ENCODE data around the gene LAMC1.
"Not testable (repeated sequence)": the region's sequence is repeated elsewhere in the genome, so short reads cannot be mapped to it uniquely, and the experiment has no call there.

LAMC1 gene

DNA sequence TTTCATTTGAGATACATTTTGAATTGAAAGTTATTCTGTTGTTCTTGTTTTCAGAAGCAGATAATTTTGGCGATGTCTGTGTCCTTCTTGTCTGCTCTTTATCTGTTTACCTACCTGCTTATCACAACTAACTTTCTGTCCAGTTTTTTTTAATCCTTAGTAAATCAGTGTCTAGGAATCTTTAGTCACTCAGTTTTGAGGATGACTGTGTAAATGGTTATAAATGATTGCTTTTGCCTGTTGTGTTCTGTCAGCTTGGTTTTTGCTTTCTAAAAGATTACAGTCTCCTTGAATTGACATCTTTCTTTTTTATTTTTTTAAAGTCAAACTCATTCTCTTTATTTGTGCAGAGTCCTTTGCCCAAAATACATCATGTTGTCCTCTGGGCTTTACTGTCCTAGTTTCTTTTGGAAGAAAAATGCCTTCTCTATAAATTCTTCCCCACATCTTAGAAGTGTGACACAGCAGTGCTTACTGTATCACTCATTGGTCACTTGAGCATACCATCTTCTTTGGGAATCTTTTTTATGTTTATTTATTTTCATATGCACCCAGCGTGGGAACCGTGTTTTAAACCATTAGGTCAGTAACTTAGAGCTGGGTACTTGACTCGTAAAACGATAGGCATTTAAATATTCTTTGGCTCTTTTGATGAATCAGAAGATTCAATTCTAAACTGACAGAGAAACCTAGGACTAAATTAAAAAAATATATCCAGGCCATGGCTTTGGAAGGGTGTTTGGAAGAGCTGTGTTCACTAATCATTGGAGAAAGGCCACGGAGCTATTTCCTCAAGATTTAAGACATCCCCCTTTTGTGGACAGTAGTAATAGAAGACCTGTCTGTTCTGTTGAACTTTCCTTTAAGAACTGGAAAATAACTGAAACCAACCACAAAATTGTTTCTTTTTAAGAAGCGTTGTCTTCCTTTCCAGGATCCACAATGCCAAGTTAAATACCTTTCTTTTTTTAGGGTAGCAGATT, 20.9 kb downstream of the LAMC1 start:
- DNase-seq (ENCODE audit: low read depth, low spot score), result peak; percentile 75

DNA sequence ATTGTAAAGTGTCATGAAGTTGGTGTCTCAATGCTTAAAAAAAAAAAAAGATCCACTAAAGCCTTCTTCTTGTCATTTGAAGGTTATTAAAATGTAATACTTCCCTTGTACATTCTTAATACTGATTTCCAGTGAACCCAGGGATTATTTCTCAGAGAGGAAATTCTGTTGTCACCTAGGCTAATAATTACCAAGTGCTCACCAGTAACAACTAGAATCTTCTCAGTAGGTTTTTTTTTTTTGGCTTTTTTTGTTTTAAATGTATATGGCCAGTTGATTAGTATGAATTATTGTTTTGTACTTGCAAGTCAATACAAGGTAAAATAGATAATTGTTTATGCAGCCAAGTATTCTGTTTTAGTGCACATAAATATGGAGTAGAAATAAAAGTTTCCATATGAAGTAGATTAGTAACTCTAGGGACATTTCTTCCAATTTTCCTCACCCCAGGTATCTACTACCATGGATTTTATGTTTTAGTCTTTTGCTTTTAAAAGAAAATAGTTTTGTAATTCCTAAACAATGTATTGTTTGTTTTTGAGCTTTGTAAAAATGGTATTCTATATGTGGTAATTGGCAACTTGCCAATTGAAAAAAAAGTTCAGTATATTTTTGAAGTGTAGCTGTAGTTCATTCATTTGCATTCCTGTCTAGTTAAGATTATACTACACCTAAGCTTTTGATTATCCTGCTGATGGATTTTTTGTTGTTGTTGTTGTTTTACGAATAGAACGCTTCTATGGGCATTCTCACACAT, 21.9 kb downstream of the LAMC1 start:
- DNase-seq (ENCODE audit: low read depth, low spot score), result no peak

DNA sequence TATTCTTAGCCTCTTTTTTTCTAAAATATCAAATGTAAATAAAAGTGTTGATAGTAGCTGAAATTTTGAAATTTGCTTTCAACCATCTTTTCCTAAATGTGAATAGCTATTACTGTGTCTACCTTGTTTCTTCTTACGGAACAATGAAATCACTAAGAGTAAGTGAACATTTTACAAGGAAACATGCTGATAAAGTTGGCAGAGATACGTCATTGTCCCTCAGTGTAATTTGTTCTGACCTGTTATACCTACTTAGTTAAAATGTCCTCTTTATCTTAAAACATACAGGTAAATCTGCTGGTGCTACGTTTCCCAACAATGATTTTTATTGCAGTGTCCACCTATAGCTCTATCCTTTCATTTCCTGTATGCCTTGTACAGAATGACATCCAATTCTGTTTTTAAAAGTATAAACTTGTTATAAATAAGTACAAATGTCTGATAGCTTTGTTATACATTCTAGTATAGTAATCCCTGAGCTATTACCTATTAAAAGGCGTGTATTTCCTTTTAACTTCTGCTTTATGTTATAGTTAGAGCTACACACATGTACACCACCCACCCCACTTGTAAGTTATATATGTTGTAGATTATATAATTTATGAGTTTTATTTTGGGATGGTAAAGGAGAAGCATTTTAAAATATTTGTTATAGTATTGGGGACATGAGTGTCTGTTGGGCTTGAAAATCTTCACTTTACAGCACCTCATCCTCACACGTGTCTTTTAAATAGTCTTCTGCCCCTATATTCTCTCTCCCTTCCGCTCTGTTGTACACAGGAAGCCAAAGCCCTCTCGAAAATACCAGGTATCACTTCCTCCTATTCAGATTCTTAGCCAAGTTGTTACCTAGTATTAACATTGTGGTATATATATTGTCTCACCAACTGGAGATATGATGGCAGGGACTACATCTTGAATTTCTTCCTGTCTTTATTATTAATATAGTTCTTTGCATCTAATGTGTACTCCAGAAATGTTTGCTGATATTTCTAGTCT, 25.2 kb downstream of the LAMC1 start:
- no peak for DNase-seq (ENCODE audit: low read depth, low spot score)

DNA sequence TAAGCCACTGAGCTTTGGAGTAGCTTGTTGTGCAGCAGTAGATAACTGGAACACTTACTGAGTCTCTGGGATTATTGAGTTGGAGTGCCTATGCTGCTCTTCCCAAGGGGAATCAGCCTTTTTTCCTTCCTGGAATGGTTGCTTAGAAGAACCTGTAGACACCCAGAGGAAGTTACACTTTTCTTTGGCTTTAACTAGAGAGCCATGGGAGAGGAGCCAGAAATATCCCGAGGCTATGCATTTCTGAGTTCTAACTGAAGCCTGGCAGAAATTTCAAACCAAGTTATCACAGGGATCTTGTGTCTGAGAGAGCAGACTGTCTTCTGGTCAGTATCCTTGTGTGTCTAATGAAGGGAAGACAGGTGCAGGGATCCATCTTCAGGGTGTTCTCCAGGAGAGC, 28.3 kb downstream of the LAMC1 start:
- no peak for DNase-seq (ENCODE audit: low read depth, low spot score)

DNA sequence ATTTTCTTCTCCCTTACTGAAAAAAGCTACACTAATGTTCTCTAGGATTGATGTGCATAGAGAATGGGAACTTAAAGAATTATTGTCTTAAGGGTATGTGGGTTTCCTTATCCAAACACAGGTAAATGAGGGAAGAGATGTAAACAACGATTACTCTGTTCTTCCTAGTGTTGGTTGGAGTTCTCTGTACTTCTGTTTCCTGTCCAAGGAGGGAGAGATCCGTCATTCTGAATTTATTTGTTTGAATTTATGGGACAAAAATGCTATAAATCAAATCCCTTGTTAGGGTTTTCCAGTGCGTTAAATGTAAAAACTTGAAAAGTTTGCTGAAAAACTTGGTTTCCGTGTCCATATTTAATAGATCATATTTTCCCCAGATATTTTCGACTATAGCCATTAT, 29.6 kb downstream of the LAMC1 start:
- DNase-seq (ENCODE audit: low read depth, low spot score), result no peak

DNA sequence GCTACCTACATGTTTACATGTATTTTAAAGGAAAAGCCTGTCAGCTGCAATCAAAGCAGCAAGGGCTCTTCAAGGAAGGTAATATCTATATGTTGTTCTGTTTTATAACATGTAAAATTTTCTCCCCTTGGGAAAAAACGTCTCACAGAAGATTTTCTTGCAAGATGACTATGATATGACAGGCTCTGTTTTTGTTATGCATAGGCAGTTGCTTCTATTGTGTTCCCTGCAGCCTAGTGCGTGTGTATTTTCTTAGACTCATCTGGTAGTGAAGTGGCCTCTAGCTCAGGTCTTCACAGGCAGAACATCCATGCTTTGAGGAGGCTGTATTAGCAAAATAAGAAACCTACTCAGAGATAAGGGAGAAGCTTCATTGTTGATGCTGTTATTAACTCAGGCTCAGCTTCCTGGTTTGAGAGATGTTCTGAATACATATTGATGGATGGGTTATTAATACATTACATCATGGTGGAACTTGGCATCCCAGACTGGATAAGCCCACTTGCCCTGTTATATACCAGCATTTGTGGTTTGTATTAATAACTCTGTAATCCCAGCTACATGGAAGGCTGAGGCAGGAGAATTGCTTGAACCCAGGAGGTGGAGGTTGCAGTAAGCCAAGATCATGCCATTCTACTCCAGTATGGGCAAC, 35.8 kb downstream of the LAMC1 start:
- DNase-seq (ENCODE audit: low read depth, low spot score), result no peak

DNA sequence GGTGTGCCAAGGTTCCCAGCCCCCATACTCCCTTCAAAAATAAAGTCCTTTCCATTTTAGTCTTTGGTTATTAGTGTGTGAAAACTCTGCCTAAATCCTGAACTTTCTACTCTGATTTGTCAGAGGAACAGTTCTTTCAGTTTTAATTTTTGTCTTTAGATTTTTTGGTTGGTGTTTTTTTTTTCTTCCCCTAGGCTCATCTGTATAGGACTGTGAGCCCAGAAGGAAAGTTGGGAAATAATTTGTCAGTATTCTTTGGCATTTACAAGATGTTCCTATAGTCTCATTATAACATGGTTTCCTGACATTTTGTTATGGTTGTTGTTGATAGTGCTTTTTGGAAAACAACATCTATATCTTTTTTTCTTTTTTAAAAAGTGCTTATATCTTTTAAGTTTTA, 38.0 kb downstream of the LAMC1 start:
- DNase-seq (ENCODE audit: low read depth, low spot score), result no peak

DNA sequence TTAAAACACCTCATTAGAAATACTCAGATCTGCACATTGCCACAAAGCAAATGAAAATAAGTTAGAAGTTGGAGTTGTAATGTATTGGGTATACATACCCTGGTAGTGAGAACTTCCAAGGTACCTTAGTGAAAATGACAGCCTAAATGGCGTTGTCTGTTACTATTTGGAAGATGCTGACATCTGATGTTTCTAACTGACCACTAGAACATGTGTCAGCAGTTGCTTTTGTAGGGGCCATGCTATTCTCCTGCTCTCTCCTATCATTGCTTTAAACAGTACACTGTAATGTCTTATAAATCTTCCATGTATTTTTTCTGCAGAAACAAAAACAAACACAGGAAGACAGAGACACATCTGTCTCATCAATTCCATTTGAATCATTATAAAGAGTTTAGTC, 40.1 kb downstream of the LAMC1 start:
- no peak for DNase-seq (ENCODE audit: low read depth, low spot score)

DNA sequence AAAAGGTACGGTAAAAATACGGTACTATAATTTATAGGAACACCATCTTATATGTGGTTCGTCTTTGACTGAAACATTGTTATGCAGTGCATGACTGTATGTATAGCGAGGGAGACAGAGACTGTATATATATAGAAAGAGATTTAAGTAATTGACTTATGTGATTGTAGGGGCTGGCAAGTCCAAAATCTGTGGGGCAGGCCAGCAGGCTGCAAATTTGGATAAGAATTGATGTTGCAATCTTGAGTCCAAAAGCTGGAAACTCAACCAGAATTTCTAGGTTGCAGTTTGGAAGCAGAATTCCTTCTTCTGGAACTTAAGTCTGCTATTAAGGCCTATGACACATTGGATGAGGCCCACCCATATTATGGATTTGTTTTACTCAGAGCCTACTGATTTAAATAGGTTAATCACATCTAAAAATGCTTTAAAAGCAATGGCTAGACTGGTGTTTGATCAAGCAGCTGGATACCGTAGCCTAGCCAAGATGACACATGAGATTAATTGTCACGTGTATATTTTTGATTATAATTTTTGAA, 42.0 kb downstream of the LAMC1 start:
- no peak for DNase-seq (ENCODE audit: low read depth, low spot score)

DNA sequence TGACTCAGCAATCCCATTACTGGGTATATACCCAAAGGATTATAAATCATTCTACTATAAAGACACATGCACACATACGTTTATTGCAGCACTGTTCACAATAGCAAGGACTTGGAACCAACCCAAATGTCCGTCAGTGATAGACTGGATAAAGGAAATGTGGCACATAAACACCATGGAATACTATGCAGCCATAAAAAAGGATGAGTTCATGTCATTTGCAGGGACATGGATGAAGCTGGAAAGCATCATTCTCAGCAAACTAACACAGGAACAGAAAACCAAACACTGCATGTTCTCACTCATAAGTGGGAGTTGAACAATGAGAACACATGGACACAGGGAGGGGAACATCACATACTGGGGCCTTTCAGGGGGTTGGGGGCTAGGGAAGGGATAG, 43.2 kb downstream of the LAMC1 start:
- DNase-seq (ENCODE audit: low read depth, low spot score), result not testable (repeated sequence)

DNA sequence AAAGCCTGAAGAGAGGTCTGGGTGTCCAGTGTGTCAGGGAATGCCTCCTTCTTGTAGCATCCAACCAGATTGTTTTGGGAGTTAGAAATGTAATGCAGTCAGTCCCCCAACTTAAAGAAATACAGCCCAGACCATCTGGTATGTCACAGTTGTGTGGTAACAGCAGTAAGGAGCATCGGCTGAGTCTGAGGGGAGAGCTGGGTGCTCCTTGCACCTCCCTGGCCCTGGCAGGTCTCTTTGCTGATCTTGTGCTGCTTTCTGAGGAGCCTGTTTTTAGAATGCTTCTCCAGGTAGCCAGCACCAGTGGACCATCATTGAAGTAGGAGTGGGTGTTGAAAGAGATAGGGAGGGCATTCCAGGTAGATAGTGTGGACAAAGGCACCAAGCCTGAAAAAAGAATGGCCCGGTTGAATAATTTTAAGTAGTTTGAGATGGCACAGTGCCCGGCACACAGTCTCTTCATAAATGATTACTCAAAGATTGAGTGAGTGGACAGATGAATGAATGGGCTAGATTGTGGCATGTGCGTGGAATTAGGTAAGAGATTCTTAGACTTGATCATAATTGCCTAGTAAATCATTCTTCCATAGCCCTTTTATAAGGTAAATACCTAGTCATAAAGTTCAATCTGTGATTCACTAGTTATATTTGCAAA, 46.5 kb downstream of the LAMC1 start:
- no peak for DNase-seq (ENCODE audit: low read depth, low spot score)

DNA sequence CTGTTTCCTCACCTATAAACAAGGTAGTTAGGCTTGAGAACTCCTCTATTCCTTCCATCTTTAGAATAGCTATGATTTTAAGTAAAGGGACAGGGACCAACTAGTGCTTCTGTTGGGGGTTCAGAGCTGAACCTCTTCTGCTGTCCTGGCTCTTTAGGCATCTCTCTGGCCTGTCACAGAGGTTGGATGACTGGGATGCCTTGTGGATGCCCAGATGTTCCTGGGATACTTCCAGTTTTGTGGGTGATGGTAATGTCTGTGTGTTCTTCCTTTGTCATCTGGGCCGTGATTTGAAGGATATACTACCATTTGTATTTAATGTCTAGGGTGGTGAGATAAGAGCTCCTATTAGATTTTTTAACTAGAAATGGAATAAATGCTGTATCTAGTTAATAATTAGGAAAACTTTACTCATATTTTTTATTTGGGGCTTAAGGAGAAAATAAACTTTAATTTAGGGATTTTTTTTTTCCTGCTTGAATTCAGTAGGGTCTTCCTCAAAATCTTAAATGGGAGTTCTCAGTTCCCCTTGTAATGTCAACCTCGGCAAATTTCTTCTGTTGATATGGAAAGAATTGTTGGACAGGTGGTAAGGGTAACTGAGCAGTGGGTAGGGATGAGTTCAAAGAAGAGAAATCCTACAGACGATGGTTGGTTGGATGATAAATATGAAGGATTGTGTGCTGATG, 47.2 kb downstream of the LAMC1 start:
- DNase-seq (ENCODE audit: low read depth, low spot score), result no peak

DNA sequence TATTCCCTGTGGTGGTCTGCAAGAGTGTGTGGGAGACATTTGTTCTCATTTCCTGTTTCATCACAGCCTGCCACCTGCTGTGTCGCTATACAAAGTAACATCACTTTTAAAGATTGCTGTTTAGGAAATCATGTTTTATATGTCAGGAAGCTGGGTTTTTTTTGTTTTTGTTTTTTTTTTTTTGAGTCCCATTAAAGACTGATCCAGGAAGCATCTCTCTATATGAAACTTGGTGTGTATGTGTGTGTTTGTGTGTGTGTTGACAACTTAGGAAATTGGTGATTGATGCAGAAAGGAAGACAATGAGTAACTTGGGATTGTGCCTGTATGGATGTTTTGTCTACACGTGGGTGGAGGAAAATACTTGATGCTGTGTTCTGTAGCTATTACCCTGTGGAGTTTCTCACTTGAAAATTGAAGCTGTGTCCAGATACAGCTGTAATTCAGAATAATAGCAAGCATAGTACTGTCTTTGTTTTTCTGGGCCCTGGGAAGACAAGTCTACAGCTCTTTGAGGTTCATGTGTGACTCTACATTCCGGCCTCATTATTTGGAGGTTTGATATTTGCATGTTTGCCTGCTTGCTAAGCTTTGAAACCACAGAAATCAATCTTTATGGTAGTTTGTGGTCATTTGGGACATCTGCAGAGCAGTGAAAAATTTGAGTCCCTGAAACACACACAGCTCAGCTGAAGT, 47.9 kb downstream of the LAMC1 start:
- DNase-seq (ENCODE audit: low read depth, low spot score), result peak; percentile 37

DNA sequence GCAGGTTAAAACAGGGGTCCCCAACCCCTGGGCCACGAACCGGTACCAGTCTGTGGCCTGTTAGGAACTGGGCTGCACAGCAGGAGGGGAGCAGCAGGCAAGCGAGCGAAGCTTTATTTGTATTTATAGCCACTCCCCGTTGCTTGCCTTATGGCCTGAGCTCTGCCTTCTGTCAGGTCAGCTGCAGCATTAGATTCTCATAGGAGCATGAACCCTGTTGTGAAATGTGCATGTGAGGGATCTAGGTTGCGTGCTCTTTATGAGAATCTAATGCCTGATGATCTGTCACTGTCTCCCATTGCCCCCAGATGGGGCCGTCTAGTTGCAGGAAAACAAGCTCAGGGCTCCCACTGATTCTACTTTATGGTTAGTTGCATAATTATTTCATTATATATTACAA, 49.4 kb downstream of the LAMC1 start:
- not testable (repeated sequence) for DNase-seq (ENCODE audit: low read depth, low spot score)

DNA sequence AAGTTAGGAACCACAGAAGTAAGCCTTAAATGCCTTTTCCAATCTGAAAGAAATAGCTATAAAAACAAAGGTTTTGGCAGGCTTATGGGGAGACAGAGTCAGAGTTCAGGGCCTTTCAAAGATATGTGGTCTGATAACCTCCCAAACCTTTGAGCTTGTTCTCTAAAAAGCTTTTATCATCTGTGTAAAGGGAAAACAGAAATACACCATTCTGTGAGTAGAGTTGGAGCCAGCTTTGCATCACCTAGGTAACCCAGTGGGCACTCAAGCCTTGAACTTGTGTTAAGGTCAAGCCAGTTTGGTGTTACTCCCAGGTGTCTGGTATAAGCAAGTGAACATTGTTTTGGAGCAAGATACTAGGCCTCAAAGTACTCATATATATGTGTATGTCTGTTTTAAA, 50.1 kb downstream of the LAMC1 start:
- DNase-seq (ENCODE audit: low read depth, low spot score), result no peak

DNA sequence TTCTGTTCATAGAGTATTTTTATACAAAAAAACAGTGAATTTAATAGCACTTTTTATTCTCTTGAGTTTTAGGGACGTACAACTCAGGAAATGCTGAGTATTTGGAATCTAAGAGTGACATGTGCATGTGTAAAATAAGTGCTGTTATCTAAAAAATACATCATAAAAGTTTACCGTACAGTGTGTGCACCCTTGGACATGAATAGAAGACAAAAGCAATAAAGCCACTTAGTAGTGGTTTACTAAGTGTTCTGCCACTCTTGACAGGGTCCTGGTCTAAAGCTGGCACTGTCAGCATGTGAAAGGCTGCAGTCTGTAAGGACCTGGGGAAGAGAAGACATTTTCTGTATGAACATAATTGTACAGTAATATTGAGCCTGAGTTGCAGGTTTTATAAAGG, 51.0 kb downstream of the LAMC1 start:
- DNase-seq (ENCODE audit: low read depth, low spot score), result no peak

DNA sequence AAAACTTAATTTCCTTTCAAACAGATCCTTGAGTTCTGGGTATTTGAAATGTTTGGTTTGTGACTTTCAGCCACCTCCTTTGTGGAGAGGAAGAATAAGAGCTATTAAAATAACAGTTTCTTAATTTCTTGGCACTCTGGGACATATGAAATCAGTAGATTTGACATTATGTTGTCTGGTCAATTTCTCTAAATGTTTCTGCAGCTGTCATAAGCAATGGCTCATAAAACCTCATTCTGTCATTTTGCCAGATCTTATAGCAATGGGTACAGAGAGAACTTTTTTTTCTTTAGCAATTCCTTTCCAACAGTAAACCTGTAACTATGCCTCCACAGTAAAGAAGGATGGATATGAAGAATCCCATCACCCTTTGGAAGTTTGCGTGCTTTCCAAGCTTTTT, 52.6 kb downstream of the LAMC1 start:
- DNase-seq (ENCODE audit: low read depth, low spot score), result no peak

DNA sequence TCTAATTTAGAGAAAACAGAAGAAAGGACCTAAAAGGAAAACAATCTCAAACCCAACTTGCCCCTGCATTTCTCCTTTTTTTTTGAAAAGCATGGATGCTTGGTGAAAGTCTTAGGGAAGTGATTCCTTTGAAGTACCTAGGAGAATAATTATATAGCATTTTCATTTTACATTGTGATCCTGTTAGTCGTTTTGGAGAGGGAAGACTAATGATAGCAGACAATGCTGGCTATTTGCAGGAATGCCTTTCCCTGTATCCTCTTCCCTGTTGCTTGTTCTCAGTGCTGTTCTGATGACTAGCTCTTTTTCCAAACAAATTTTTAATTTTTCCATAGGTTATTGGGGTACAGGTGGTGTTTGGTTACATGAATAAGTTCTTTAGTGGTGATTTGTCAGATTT, 53.9 kb downstream of the LAMC1 start:
- no peak for DNase-seq (ENCODE audit: low read depth, low spot score)
